Panc1 (cell line): ENCODE results near the gene HADHB. TPM values are rescaled to one million over a fixed set of nuclear protein-coding genes. Genes with fewer than 3 reads are reported as not detected.

ENCODE experiments used
- ATAC-seq: fragments of 200-7000 bp; cut with Tn5 transposase; 2 replicates; pipeline ENCODE4 v1.9.1; 2020; ENCODE audit warnings: mild to moderate bottlenecking, moderate library complexity
- BruUV-seq: library from RNA; stranded (reverse); fragments of 400-500 nt; replicated peaks from 2 replicates; lab custom pipeline; 2021; lab: Mats Ljungman, UMichigan
- CTCF ChIA-PET: fragments of 300-600 bp; sonication (Branson Sonifier 250); formaldehyde crosslinking; loops from one replicate; lab custom pipeline; 2022; ENCODE audit warnings: antibody characterized with exemption; lab: Charles Lee
- POLR2A ChIA-PET: fragments of 300-600 bp; sonication (Branson Sonifier 250); formaldehyde crosslinking; loops from one replicate; lab custom pipeline; 2022; ENCODE audit warnings: antibody characterized with exemption; lab: Charles Lee
- DNase-seq: peaks from one replicate; pipeline ENCODE4 v3.0.0-alpha.2; 2010; ENCODE audit warnings: low read depth, low spot score
- H3K27ac ChIP-seq: 2 replicates; pipeline ENCODE4 v1.5.1; 2011; ENCODE audit warnings: mild to moderate bottlenecking, low read length, inconsistent platforms
- H3K27me3 ChIP-seq: fragments of 200-500 bp; sonication (Bioruptor generic); 2 replicates; pipeline ENCODE4 v1.6.0; 2014; ENCODE audit warnings: low read length, inconsistent platforms; ENCODE audit not compliant: control insufficient read depth, insufficient read depth
- H3K36me3 ChIP-seq: fragments of 200-500 bp; sonication (Bioruptor generic); 2 replicates; pipeline ENCODE4 v1.5.1; 2014; ENCODE audit warnings: inconsistent platforms, mild to moderate bottlenecking, low read length, moderate library complexity; ENCODE audit not compliant: control insufficient read depth, insufficient read depth
- H3K4me1 ChIP-seq: 2 replicates; pipeline ENCODE4 v1.5.1; 2011; ENCODE audit warnings: inconsistent platforms, mild to moderate bottlenecking, low read length, moderate library complexity; ENCODE audit not compliant: control insufficient read depth, insufficient read depth
- H3K4me3 ChIP-seq, 2 experiments: 2 replicates each; pipeline ENCODE4 v1.5.1; 2011 to 2012; ENCODE audit warnings: low read depth in 2 of 2, low read length in 2 of 2, mild to moderate bottlenecking in 2 of 2, inconsistent platforms in 1 of 2, moderate library complexity in 1 of 2
- H3K9me3 ChIP-seq: fragments of 200-500 bp; sonication (Bioruptor generic); 2 replicates; pipeline ENCODE4 v1.5.1; 2014; ENCODE audit warnings: low read depth, mild to moderate bottlenecking, inconsistent platforms, low read length, moderate library complexity; ENCODE audit not compliant: control insufficient read depth, insufficient read depth
- CTCF ChIP-seq: fragments of 450-650 bp; IDR thresholded peaks from 2 replicates; pipeline ENCODE4 v1.5.1; 2017; ENCODE audit warnings: mild to moderate bottlenecking
- POLR2AphosphoS5 ChIP-seq: IDR thresholded peaks from 2 replicates; pipeline ENCODE4 v1.6.1; 2012; ENCODE audit warnings: mild to moderate bottlenecking, low read depth, low read length, moderate library complexity
- SIN3A ChIP-seq: IDR thresholded peaks from 2 replicates; pipeline ENCODE4 v1.6.1; 2012; ENCODE audit warnings: low read depth, mild to moderate bottlenecking, low read length, moderate library complexity, borderline replicate concordance; ENCODE audit not compliant: insufficient read depth
- TCF7L2 ChIP-seq: IDR thresholded peaks from 2 replicates; pipeline ENCODE4 v1.6.1; 2011; ENCODE audit warnings: mild to moderate bottlenecking, low read depth, low read length, inconsistent platforms
- in situ Hi-C: cut with HindIII; loops from 2 replicates; pipeline ENCODE4 v1.10.0; 2016; ENCODE audit warnings: low sequenced_read_pairs, low pct_unique_long_range_greater_than_20kb
- intact Hi-C: fragments of 100-400 bp; cut with micrococcal nuclease; formaldehyde crosslinking; loops from one replicate; pipeline ENCODE4 v1.10.0; 2022; ENCODE audit not compliant: unreplicated experiment
- total RNA-seq: library from RNA; stranded (reverse); gene quantifications from one replicate; pipeline ENCODE4 v1.2.1, GENCODE V29; 2021; ENCODE audit not compliant: unreplicated experiment
- TF ChIP-seq, protein P1 (sequence below), 2 experiments: IDR thresholded peaks; 2 replicates each; pipeline ENCODE4 v1.6.1; 2011 to 2012; ENCODE audit warnings: low read depth in 2 of 2, control low read depth in 1 of 2, low read length in 1 of 2, mild to moderate bottlenecking in 1 of 2, moderate library complexity in 1 of 2; ENCODE audit not compliant: insufficient read depth in 1 of 2

The HADHB gene
- total RNA-seq, 1 experiment from 2014 or later, result 106 TPM

DNA sequence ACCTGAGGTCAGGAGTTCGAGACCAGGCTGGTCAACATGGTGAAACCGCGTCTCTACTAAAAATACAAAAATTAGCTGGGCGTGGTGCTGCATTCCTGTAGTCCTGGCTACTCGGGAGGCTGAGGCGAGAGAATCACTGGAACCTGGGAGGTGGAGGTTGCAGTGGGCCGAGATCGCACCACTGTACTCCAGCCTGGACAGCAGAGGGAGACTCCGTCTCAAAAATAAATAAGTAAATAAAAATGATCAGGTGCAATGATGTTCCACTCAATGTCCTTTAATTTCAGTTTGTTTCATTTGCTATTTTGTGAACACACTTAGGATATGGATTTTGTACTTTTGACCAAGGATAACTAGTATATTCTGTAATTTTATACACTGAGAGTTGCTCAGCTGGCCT, 9.7 kb upstream of the HADHB start:
- ChIA-PET POLR2A (interaction anchor here (1.3 kb wide), 1 partner anchor 28 kb away, joined by 6 read pairs; no protein-coding TSS in a partner anchor), CTCF (interaction anchor here (0.7 kb wide), 1 partner anchor 360 kb away, joined by 4 read pairs; no protein-coding TSS in a partner anchor)
- Histone ChIP-seq H3K9me3 (no peaks in the 10 kb centered on the region), H3K27ac (no peak overlapping the region), H3K4me3 (no peak overlapping the region), H3K36me3 (peaks cover 45% of the 10 kb centered on the region), H3K27me3 (no peaks in the 10 kb centered on the region), H3K4me1 (peaks cover 2% of the 10 kb centered on the region)
- TF ChIP-seq SIN3A (no peak), CTCF (peak; percentile 57)
- DNase-seq (no peak), ATAC-seq (no peak)
- intact Hi-C loops (no loop called here), in situ Hi-C loops (no loop called here)
- BruUV-seq, result no TSS peak

- Histone ChIP-seq H3K27me3 (no peaks in the 10 kb centered on the region), H3K27ac (no peak overlapping the region), H3K36me3 (peaks cover 31% of the 10 kb centered on the region), H3K4me1 (peaks cover 18% of the 10 kb centered on the region), H3K4me3 (no peak overlapping the region), H3K9me3 (no peaks in the 10 kb centered on the region)
- no TSS peak for BruUV-seq
- no peak for TF ChIP-seq TCF7L2
- intact Hi-C loops (no loop called here), in situ Hi-C loops (no loop called here)
- CTCF ChIA-PET, result no interaction called here
- POLR2A ChIA-PET, result no interaction called here
- DNase-seq, result no peak
- ATAC-seq, result no peak
Measured at GRCh38 chr2:26237868-26238267, 6.9 kb upstream of the HADHB start.

GRCh38 chr2:26238311-26238958, 6.3 kb upstream of the HADHB start:
- Histone ChIP-seq H3K4me3 (no peak overlapping the region), H3K4me1 (peaks cover 18% of the 10 kb centered on the region), H3K9me3 (no peaks in the 10 kb centered on the region), H3K27me3 (no peaks in the 10 kb centered on the region), H3K36me3 (peaks cover 25% of the 10 kb centered on the region), H3K27ac (no peak overlapping the region)
- intact Hi-C loops, result no loop called here
- CTCF ChIA-PET, result no interaction called here
- DNase-seq, result no peak
- TF ChIP-seq, protein P1, sequence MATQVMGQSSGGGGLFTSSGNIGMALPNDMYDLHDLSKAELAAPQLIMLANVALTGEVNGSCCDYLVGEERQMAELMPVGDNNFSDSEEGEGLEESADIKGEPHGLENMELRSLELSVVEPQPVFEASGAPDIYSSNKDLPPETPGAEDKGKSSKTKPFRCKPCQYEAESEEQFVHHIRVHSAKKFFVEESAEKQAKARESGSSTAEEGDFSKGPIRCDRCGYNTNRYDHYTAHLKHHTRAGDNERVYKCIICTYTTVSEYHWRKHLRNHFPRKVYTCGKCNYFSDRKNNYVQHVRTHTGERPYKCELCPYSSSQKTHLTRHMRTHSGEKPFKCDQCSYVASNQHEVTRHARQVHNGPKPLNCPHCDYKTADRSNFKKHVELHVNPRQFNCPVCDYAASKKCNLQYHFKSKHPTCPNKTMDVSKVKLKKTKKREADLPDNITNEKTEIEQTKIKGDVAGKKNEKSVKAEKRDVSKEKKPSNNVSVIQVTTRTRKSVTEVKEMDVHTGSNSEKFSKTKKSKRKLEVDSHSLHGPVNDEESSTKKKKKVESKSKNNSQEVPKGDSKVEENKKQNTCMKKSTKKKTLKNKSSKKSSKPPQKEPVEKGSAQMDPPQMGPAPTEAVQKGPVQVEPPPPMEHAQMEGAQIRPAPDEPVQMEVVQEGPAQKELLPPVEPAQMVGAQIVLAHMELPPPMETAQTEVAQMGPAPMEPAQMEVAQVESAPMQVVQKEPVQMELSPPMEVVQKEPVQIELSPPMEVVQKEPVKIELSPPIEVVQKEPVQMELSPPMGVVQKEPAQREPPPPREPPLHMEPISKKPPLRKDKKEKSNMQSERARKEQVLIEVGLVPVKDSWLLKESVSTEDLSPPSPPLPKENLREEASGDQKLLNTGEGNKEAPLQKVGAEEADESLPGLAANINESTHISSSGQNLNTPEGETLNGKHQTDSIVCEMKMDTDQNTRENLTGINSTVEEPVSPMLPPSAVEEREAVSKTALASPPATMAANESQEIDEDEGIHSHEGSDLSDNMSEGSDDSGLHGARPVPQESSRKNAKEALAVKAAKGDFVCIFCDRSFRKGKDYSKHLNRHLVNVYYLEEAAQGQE (IDR thresholded peaks at IDR 0.05; ENCODE audit: insufficient read depth in 1 of 2, low read depth in 2 of 2, low read length in 1 of 2), result no peak
- no peak for TF ChIP-seq SIN3A
- TF ChIP-seq TCF7L2, result no peak
- no peak for TF ChIP-seq CTCF
- TF ChIP-seq POLR2AphosphoS5, result no peak
- ATAC-seq, result no peak
- no TSS peak for BruUV-seq
- in situ Hi-C loops, result no loop called here
- POLR2A ChIA-PET, result no interaction called here
